Ishikawa (cell line): ENCODE data around the gene KLF16.

Source experiments
- CEBPB ChIP-seq: IDR thresholded peaks from 2 replicates; pipeline ENCODE4 v1.6.1; 2012
- CREB1 ChIP-seq: IDR thresholded peaks from 2 replicates; pipeline ENCODE4 v1.6.1; 2012; ENCODE audit warnings: low read depth
- EGR1 ChIP-seq: IDR thresholded peaks from 2 replicates; pipeline ENCODE4 v1.6.1; 2012
- EP300 ChIP-seq: IDR thresholded peaks from 2 replicates; pipeline ENCODE4 v1.6.1; 2012; ENCODE audit warnings: borderline replicate concordance
- FOXM1 ChIP-seq: IDR thresholded peaks from 2 replicates; pipeline ENCODE4 v1.6.1; 2012; ENCODE audit warnings: low read depth, borderline replicate concordance
- MAX ChIP-seq: IDR thresholded peaks from 2 replicates; pipeline ENCODE4 v1.6.1; 2012
- NFIC ChIP-seq: IDR thresholded peaks from 2 replicates; pipeline ENCODE4 v1.6.1; 2012
- RAD21 ChIP-seq: IDR thresholded peaks from 2 replicates; pipeline ENCODE4 v1.6.1; 2012; ENCODE audit warnings: low read depth
- REST ChIP-seq: IDR thresholded peaks from 2 replicates; pipeline ENCODE4 v1.6.1; 2012; ENCODE audit warnings: low read depth, mild to moderate bottlenecking
- TAF1 ChIP-seq: IDR thresholded peaks from 2 replicates; pipeline ENCODE4 v1.6.1; 2012; ENCODE audit warnings: low read depth, mild to moderate bottlenecking
- TCF12 ChIP-seq: IDR thresholded peaks from 2 replicates; pipeline ENCODE4 v1.6.1; 2012; ENCODE audit warnings: low read depth
- TEAD4 ChIP-seq: IDR thresholded peaks from 2 replicates; pipeline ENCODE4 v1.6.1; 2012
- YY1 ChIP-seq: IDR thresholded peaks from 2 replicates; pipeline ENCODE4 v1.6.1; 2012; ENCODE audit warnings: low read depth
- ZBTB7A ChIP-seq: IDR thresholded peaks from 2 replicates; pipeline ENCODE4 v1.6.1; 2012; ENCODE audit warnings: low read depth
- TF ChIP-seq, protein P1 (sequence below): IDR thresholded peaks from 2 replicates; pipeline ENCODE4 v1.6.1; 2012

The KLF16 gene

GRCh38 chr19:1874554-1875185 lies 11.3 kb upstream of the KLF16 start:
- TF ChIP-seq CREB1 (no peak), YY1 (no peak), FOXM1 (no peak), RAD21 (no peak), TAF1 (no peak), MAX (no peak)

DNA sequence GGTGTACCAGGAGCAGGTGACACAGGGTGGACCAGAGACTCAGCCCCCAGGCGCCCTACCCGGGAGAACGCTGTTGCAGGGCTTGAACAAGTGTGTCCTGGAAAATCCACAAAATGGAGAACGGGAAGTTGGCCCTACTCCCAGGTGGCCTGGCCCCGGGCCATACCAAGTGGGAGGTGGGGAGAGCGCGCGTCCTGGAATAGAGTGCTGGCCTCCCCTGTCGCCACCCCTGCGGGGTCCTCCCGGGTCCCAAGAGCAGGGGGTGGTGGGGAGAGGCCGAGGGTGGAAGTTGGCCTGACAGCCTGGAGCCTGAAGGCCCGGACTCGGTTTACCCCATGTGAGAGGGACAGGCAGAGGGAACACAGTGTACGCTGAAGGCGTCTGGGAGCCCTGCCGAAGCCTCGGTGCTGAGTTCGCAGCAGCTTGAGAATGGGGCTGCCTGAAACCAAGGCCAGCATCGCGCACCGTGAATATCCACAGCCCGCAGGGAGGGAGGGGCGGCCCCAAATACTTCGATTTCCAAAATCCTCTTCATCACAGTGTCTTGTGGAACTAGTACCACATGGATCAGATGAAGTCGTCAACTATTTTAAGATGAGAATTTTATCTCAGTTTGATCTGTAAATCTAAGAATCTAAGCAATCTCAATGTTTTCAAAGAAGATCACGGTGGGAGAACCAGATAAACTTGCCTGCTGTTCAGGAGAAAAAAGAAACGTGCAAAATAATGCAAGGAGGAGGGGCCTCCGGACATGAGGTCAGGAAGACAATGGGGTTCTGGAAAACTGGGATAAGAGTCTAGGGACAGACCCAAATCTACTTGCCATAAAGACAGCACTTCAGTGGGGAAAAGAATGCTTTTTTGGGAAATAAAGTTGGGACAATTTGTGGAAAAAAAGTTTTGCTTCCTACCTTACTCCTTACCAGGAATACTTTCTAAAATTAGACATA lies 10.4 kb upstream of the KLF16 start:
- no peak for TF ChIP-seq EGR1
- no peak for TF ChIP-seq YY1
- no peak for TF ChIP-seq REST
- no peak for TF ChIP-seq CEBPB
- no peak for TF ChIP-seq FOXM1
- TF ChIP-seq ZBTB7A = no peak
- no peak for TF ChIP-seq TEAD4
- no peak for TF ChIP-seq EP300
- no peak for TF ChIP-seq MAX
- TF ChIP-seq, protein P1, sequence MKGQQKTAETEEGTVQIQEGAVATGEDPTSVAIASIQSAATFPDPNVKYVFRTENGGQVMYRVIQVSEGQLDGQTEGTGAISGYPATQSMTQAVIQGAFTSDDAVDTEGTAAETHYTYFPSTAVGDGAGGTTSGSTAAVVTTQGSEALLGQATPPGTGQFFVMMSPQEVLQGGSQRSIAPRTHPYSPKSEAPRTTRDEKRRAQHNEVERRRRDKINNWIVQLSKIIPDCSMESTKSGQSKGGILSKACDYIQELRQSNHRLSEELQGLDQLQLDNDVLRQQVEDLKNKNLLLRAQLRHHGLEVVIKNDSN = no peak
- no peak for TF ChIP-seq RAD21
- no peak for TF ChIP-seq CREB1
- no peak for TF ChIP-seq TCF12
- no peak for TF ChIP-seq TAF1
- TF ChIP-seq NFIC = no peak

- TF ChIP-seq RAD21 = no peak
- TF ChIP-seq REST = no peak
- no peak for TF ChIP-seq ZBTB7A
- no peak for TF ChIP-seq NFIC
- TF ChIP-seq, protein P1 = no peak
These were observed 9.6 kb upstream of the KLF16 start for GRCh38 chr19:1872807-1873523.

- TF ChIP-seq TEAD4 (no peak), EGR1 (no peak), REST (no peak), CREB1 (no peak), NFIC (no peak), FOXM1 (no peak), TAF1 (no peak), EP300 (no peak)
These were observed 8.3 kb upstream of the KLF16 start for GRCh38 chr19:1871630-1872029.
